GM12878 (cell line): Measurements from ENCODE around the gene RAB3IL1. TPM values are rescaled to one million over a fixed set of nuclear protein-coding genes. Genes with fewer than 3 reads are reported as not detected.

Experiments used
- BACH1 ChIP-seq: fragments of 450-650 bp; IDR thresholded peaks from 2 replicates; pipeline ENCODE4 v1.6.1; 2017; ENCODE audit warnings: mild to moderate bottlenecking, borderline replicate concordance
- CEBPZ ChIP-seq: fragments of 150-350 bp; IDR thresholded peaks from 2 replicates; pipeline ENCODE4 v1.6.1; 2016; ENCODE audit warnings: low read depth, low read length
- DPF2 ChIP-seq: fragments of 450-650 bp; IDR thresholded peaks from 2 replicates; pipeline ENCODE4 v1.6.1; 2017; ENCODE audit warnings: mild to moderate bottlenecking
- E2F4 ChIP-seq: IDR thresholded peaks from 2 replicates; pipeline ENCODE4 v1.6.1; 2012; ENCODE audit warnings: low read depth, low read length, improper control_type of control experiment
- EGR1 ChIP-seq, 2 experiments: IDR thresholded peaks; 1 replicate in 1 of 2; 2 replicates in 1 of 2; pipeline ENCODE4 v1.6.1; 2011 to 2012; ENCODE audit warnings: low read depth in 2 of 2, low read length in 2 of 2, borderline replicate concordance in 1 of 2, mild to moderate bottlenecking in 1 of 2, moderate library complexity in 1 of 2
- EP300 ChIP-seq, 2 experiments: fragments of 150-350 bp in 1 of 2; IDR thresholded peaks; 2 replicates each; pipeline ENCODE4 v1.6.1; 2011 to 2012; ENCODE audit warnings: low read depth in 2 of 2, low read length in 2 of 2, borderline replicate concordance in 1 of 2, improper control_type of control experiment in 1 of 2, inconsistent platforms in 1 of 2; ENCODE audit not compliant: control insufficient read depth in 1 of 2
- FOXM1 ChIP-seq: IDR thresholded peaks from 2 replicates; pipeline ENCODE4 v1.6.1; 2012; ENCODE audit warnings: low read depth, mild to moderate bottlenecking, inconsistent platforms, low read length, moderate library complexity
- HDGF ChIP-seq: fragments of 450-650 bp; IDR thresholded peaks from 2 replicates; pipeline ENCODE4 v1.6.1; 2016; ENCODE audit warnings: antibody characterized with exemption
- IRF4 ChIP-seq: IDR thresholded peaks from 2 replicates; pipeline ENCODE4 v1.6.1; 2011; ENCODE audit warnings: low read depth, low read length
- KAT2A ChIP-seq: conservative IDR thresholded peaks from 2 replicates; pipeline ENCODE4 v1.6.1; 2011; ENCODE audit warnings: low read depth, low read length; ENCODE audit not compliant: control insufficient read depth
- MEF2A ChIP-seq: IDR thresholded peaks from 2 replicates; pipeline ENCODE4 v1.6.1; 2011; ENCODE audit warnings: low read depth, mild to moderate bottlenecking, low read length, moderate library complexity; ENCODE audit not compliant: insufficient read depth
- MEF2B ChIP-seq: fragments of 450-650 bp; IDR thresholded peaks from 2 replicates; pipeline ENCODE4 v1.6.1; 2018; ENCODE audit warnings: mild to moderate bottlenecking, moderate library complexity; ENCODE audit not compliant: partially characterized antibody, poor library complexity, severe bottlenecking
- MTA2 ChIP-seq: fragments of 450-650 bp; IDR thresholded peaks from 2 replicates; pipeline ENCODE4 v1.6.1; 2016; ENCODE audit warnings: low read depth, mild to moderate bottlenecking, moderate library complexity
- PAX8 ChIP-seq: fragments of 450-650 bp; IDR thresholded peaks from 2 replicates; pipeline ENCODE4 v1.6.1; 2017; ENCODE audit warnings: mild to moderate bottlenecking, moderate library complexity
- POLR2A ChIP-seq: IDR thresholded peaks from 2 replicates; pipeline ENCODE4 v1.6.1; 2011; ENCODE audit warnings: low read depth, mild to moderate bottlenecking, low read length
- POLR2AphosphoS2 ChIP-seq: IDR thresholded peaks from 2 replicates; pipeline ENCODE4 v1.6.1; 2011; ENCODE audit warnings: low read depth, mild to moderate bottlenecking, low read length, improper control_type of control experiment, moderate library complexity
- TAF1 ChIP-seq: IDR thresholded peaks from 2 replicates; pipeline ENCODE4 v1.6.1; 2011; ENCODE audit warnings: mild to moderate bottlenecking, low read depth, low read length, borderline replicate concordance
- YBX1 ChIP-seq: fragments of 450-650 bp; IDR thresholded peaks from 2 replicates; pipeline ENCODE4 v1.6.1; 2016; ENCODE audit warnings: antibody characterized with exemption
- ZBTB4 ChIP-seq: fragments of 450-650 bp; formaldehyde crosslinking; IDR thresholded peaks from 2 replicates; pipeline ENCODE4 v1.4.0; 2022; ENCODE audit warnings: mild to moderate bottlenecking, moderate library complexity
- polyA plus RNA-seq, 11 experiments: library from polyadenylated mRNA; depleted of rRNA in 4 of 11; unstranded in 6 of 11; stranded (reverse) in 5 of 11; fragments of >200 nt; fragmentation: Nextera tagmentation in 4 of 11; fragmentation: Illumina TruSeq in 1 of 11; extraction: Ambion mirVana in 4 of 11; extraction: Trizol in 1 of 11; gene quantifications; 1 replicate in 1 of 11; 2 replicates in 10 of 11; pipeline versions ENCODE4 v1.2.1 to v1.2.3, GENCODE V29; 2011 to 2016; ENCODE audit warnings: inconsistent platforms in 2 of 11, missing spikeins in 2 of 11, low read depth in 1 of 11
- total RNA-seq, 4 experiments: library from RNA; depleted of rRNA in 3 of 4; stranded (reverse); fragments of >200 nt in 3 of 4; fragmentation: Illumina TruSeq in 1 of 4; extraction: Trizol in 1 of 4; gene quantifications; 2 replicates each; pipeline versions ENCODE4 v1.2.1 to v1.2.3, GENCODE V29; 2013 to 2021
- TF ChIP-seq, protein P1 (sequence below): fragments of 450-650 bp; IDR thresholded peaks from 2 replicates; pipeline ENCODE4 v1.6.1; 2017; ENCODE audit warnings: mild to moderate bottlenecking, low read depth, inconsistent platforms; ENCODE audit not compliant: poor library complexity, severe bottlenecking

Gene RAB3IL1
- total and polyA plus RNA-seq, 10 of the 15 experiments (the other 5 are each of a cell fraction or from before 2014, with no cell fraction given): 0.04 TPM; not detected in 9

DNA sequence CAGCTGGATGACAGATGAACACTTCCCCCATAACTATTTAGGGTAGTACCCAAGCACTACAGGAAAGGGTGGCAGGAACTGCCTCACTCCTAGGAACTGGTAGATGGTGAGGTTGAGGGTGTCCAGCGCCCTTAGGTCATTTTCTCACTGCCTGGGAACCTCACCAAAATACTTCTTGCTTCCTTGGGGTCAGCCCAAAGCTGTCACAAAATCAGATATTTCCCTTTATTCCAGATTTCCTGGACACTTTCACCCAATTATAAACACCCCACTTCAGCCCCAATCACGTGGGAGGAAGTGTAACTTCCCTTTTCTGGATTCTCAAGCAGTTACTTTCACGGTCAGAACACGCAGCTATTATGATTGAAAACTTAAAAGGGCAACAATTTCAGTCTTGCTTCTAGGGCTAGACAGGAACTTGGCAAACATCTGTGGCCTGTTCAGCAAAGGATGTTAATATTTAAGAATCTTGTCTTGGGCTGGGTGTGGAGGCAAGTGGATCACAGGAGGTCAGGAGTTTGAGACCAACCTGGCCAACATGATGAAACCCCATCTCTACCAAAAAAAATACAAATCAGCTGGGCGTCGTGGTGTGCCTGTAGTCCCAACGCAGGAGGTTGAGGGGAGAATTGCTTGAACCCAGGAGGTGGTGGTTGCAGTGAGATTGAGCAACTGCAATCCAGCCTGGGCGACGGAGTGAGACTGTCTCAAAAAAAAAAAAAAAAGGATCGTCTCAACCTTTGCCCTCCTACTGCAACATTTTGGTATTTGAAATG lies 46.1 kb upstream of the RAB3IL1 start (continued):
- TF ChIP-seq EGR1 (IDR thresholded peaks at IDR 0.05; ENCODE audit: borderline replicate concordance in 1 of 2, low read depth in 2 of 2, low read length in 2 of 2) (no peak; a peak in 1 of 3 replicates), DPF2 (peak; percentile 72; the same call in 1 of the 2 replicates), ZBTB4 (CRISPR knock-in tag) (no peak), KAT2A (no peak), TAF1 (no peak; the same call in 1 of the 2 replicates), MEF2B (peak; percentile 60), POLR2A (peak; percentile 13; the same call in 1 of the 2 replicates), EP300 (IDR thresholded peaks at IDR 0.05; ENCODE audit: borderline replicate concordance in 1 of 2, control insufficient read depth in 1 of 2, low read depth in 2 of 2, low read length in 2 of 2) (no peak), POLR2AphosphoS2 (no peak; the same call in 1 of the 2 replicates), PAX8 (0 out of 2 replicates have a peak, but pooled peaks have one; percentile 83), BACH1 (no peak), CEBPZ (no peak), IRF4 (no peak), FOXM1 (peak; percentile 38), MTA2 (no peak; the same call in 1 of the 2 replicates), E2F4 (no peak), YBX1 (no peak), MEF2A (no peak), HDGF (peak; percentile 33; the same call in 1 of the 2 replicates)
- TF ChIP-seq, protein P1, sequence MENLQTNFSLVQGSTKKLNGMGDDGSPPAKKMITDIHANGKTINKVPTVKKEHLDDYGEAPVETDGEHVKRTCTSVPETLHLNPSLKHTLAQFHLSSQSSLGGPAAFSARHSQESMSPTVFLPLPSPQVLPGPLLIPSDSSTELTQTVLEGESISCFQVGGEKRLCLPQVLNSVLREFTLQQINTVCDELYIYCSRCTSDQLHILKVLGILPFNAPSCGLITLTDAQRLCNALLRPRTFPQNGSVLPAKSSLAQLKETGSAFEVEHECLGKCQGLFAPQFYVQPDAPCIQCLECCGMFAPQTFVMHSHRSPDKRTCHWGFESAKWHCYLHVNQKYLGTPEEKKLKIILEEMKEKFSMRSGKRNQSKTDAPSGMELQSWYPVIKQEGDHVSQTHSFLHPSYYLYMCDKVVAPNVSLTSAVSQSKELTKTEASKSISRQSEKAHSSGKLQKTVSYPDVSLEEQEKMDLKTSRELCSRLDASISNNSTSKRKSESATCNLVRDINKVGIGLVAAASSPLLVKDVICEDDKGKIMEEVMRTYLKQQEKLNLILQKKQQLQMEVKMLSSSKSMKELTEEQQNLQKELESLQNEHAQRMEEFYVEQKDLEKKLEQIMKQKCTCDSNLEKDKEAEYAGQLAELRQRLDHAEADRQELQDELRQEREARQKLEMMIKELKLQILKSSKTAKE: peak; percentile 54
